HCEC 1CT (cell line): Measurements from ENCODE around the gene COA3.
A peak's percentile ranks its signal among the peaks of the same experiment; 100 is the strongest.

Source experiments
- DNase-seq: peaks from one replicate; pipeline ENCODE4 v3.0.0-alpha.2; 2017

COA3 gene

GRCh38 chr17:42798383-42799380 is at the start of gene COA3, which contains the start of gene CNTD1:
TSS of gene COA3 (minus strand) at chr17:42798704. CDS start at chr17:42798681, 23 bp downstream.
TSS of gene CNTD1 (plus strand) at chr17:42798861. CDS start at chr17:42799068, 207 bp downstream.
- peak; percentile 82 for DNase-seq

- DNase-seq, result no peak
These were observed 49.6 kb upstream of the COA3 start for GRCh38 chr17:42848093-42848492.

- DNase-seq, result peak; percentile 35
These were observed 48.2 kb upstream of the COA3 start for GRCh38 chr17:42846594-42847280.

GRCh38 chr17:42845918-42846593 is 47.6 kb upstream of the COA3 start:
- DNase-seq, result no peak

GRCh38 chr17:42845556-42845917 is 47.0 kb upstream of the COA3 start:
- no peak for DNase-seq

- DNase-seq, result no peak
These were observed 46.5 kb upstream of the COA3 start for GRCh38 chr17:42844761-42845555.

GRCh38 chr17:42844271-42844670 is 45.8 kb upstream of the COA3 start, which contains the start of gene AOC2:
TSS of gene AOC2 (plus strand) at chr17:42844580. CDS start at chr17:42844627, 47 bp downstream.
- no peak for DNase-seq

- DNase-seq, result peak; percentile 58
These were observed 44.9 kb upstream of the COA3 start for GRCh38 chr17:42843358-42843934.

- peak; percentile 31 for DNase-seq
These were observed 43.6 kb upstream of the COA3 start for GRCh38 chr17:42841975-42842685.

- DNase-seq, result no peak
These were observed 37.2 kb upstream of the COA3 start for GRCh38 chr17:42835732-42836131.

- no peak for DNase-seq
These were observed 35.4 kb upstream of the COA3 start for GRCh38 chr17:42833767-42834422.

GRCh38 chr17:42832934-42833766 is 34.6 kb upstream of the COA3 start, which contains the start of gene PSME3:
TSS of gene PSME3 (plus strand) at chr17:42833397. CDS start at chr17:42833632, 235 bp downstream.
- DNase-seq, result peak; percentile 86

GRCh38 chr17:42832213-42832933 is 33.9 kb upstream of the COA3 start:
- no peak for DNase-seq

- no peak for DNase-seq
These were observed 32.5 kb upstream of the COA3 start for GRCh38 chr17:42830971-42831370.

GRCh38 chr17:42827472-42827871 is 29.0 kb upstream of the COA3 start:
- no peak for DNase-seq

- DNase-seq, result no peak
These were observed 22.7 kb upstream of the COA3 start for GRCh38 chr17:42821176-42821575.

- peak; percentile 60 for DNase-seq
These were observed 21.5 kb upstream of the COA3 start for GRCh38 chr17:42819939-42820535.

GRCh38 chr17:42818379-42818778 is 19.9 kb upstream of the COA3 start:
- peak; percentile 26 for DNase-seq
